NOMO-1 treated with DMSO at 0.1 percent for 48 hours (cell line): ENCODE results near the gene NTHL1.

Source experiments
- DNase-seq: peaks from one replicate; lab custom pipeline; 2025; ENCODE audit not compliant: unreplicated experiment; lab: John Stamatoyannopoulos, UW

Gene NTHL1

DNA sequence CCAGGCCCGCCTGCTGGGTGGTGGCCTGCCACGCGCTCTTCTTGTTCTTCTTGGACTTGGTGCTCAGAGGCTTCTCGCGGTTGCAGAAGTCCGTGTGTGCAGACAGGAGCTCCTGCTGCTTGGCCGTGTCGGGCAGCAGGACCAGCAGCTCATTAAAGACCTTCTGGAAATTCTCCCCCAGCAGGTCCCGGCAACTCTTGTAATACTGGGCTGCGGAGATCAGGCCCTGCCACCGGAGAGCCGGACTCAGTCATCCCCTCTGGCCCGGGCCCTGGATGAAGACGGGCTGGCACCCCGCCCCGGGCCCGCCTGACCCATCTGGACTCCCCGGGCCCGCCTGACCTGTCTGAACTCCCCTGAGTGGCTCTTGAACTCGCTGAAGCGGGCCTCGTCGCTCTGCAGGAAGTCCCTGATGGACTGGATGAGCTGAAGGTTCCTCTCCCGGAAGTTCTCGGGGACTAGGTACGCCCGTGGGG lies 49.2 kb downstream of the NTHL1 start:
- no peak for DNase-seq

DNA sequence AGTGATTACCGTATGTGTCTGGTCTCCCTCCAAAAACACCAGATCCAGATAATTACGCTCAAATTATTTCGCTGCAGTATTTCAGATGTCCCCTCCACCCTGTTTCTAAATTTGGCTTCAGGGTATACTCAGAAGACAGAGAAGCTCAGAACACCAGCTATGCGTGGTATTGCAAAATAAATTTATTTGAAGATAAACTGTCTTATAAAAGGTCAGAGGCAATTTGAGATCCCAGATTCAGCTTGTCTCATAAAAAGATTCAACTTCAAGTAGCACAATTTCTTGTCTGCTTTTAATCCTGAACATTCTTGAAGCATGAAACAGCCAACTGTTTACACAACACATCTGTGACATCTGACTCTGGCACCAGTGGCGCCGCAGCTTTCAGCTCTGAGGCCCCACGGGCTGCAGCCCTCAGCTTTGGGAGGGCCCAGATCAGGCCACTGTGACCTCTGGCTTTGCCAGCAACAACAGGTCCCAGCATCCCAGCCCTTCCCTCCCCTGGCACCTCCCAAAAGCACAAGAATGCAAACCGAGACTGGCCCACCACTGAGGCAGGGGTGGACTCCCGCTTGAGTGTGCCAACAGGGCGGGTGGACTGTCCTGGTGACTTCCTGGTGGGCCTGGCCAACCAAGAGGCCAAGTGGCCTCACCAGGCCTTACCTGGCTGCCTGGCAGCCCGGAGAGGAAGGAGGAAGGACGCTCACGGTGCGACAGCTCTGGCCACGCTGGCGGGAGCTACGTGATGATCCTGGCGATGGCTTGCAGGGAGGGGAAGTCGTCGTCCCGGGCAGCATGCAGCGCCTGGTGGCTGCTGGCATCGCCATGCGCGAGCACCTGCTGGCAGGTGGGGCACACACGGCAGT lies 49.9 kb downstream of the NTHL1 start:
- DNase-seq = no peak

DNA sequence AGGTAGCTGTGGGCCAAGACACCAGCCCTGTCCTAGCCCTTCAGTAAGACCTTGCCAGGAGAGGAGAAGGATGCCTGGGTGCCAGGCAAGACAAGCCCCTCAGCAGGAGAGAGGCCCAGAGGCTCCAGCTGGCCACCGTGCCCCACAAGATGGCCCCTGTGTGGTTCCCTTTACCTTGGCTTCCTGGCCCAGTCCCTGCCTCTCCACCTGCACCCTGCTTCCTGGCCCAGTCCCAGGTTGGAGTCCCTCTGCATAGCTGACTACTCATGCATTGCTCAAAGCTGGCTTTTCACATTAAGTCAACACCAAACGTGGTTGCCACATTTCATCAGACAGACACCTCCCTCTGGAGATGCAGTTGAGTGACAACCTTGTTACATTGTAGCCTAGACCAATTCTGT lies 53.9 kb downstream of the NTHL1 start:
- DNase-seq = no peak

DNA sequence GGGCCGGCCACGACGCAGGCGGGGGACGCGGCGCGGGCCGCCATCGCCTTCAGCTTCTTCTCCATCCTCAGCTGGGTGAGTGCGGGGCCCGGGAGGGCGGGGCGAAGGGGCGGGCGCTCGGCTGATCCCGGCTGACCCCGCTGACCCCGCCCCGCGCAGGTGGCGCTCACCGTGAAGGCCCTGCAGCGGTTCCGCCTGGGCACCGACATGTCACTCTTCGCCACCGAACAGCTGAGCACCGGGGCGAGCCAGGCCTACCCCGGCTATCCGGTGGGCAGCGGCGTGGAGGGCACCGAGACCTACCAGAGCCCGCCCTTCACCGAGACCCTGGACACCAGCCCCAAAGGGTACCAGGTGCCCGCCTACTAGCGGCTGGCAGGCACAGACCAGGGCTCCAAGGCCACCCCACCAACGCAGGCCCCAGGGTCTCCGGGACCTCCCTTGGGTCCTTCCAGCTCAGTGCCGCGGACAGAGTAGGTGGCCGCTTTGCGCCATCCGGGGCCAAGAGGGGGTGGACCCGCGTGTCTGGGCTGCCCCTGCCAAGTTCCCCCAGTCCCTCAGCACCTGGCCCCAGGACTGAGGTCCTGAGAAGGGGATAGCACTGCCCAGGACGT lies 54.8 kb downstream of the NTHL1 start:
- no peak for DNase-seq

DNA sequence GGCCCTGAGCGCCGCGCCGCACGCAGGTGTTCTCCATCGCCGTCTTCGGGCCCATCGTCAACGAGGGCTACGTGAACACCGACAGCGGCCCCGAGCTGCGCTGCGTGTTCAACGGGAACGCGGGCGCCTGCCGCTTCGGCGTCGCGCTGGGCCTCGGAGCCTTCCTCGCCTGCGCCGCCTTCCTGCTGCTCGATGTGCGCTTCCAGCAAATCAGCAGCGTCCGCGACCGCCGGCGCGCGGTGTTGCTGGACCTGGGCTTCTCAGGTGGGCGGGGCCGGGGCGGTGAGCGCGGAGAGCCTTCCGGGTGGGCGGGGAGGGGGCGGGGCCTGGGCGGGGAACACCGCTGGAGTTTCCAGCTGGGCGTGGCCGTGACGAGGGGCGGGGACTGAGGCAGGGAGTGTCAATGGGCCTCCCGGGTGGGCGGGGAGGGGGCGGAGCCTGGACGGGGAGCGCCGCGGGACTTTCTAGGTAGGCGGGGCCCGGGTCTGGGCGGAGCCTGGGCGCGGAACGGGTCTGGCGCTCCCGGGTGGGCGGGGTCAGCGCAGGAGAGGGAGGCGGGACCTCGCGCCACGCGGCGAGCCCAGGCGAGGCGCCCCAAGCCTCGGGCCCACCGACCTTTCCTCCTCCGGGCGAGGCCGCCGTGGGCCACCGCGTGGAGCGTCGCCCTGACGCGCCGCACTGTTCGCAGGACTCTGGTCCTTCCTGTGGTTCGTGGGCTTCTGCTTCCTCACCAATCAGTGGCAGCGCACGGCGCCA lies 55.5 kb downstream of the NTHL1 start:
- peak; percentile 80 for DNase-seq

DNA sequence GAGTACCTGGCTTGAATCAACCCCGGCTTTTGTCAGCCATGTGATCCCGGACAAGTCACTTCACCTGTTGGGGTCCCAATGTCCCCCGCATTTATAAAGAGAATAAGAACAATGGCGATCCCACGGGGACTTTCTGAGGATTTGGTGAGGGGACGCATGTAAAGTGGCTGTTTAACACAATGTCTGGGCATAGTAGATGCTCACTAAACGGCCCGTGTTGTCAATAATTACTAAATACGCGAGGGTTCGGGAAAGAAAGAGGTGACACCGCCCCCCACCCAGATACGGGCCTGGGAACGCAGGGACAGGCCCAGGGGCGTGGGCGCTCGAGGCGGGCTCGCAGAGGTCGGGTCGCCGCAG lies 56.1 kb downstream of the NTHL1 start:
- no peak for DNase-seq

DNA sequence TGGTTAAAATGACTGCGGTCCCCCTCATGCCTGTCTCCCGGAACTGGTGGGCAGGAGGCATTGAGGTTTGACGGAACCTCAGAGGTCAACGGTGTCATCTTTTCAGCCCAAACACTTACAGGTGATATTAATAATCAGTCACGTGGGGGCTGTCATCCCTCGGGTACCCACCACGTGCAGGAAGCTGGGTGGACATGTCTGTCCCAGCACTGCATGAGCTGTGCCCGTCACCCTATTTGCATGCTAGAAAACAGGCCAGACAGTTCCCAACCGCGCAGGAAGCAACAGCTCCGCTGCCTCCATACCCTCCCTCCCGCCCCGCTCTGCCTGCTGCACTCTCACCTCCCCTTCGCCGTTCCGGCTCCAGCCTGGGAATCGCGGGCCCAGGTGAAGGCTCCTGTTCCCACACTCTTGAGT lies 56.5 kb downstream of the NTHL1 start:
- no peak for DNase-seq

DNA sequence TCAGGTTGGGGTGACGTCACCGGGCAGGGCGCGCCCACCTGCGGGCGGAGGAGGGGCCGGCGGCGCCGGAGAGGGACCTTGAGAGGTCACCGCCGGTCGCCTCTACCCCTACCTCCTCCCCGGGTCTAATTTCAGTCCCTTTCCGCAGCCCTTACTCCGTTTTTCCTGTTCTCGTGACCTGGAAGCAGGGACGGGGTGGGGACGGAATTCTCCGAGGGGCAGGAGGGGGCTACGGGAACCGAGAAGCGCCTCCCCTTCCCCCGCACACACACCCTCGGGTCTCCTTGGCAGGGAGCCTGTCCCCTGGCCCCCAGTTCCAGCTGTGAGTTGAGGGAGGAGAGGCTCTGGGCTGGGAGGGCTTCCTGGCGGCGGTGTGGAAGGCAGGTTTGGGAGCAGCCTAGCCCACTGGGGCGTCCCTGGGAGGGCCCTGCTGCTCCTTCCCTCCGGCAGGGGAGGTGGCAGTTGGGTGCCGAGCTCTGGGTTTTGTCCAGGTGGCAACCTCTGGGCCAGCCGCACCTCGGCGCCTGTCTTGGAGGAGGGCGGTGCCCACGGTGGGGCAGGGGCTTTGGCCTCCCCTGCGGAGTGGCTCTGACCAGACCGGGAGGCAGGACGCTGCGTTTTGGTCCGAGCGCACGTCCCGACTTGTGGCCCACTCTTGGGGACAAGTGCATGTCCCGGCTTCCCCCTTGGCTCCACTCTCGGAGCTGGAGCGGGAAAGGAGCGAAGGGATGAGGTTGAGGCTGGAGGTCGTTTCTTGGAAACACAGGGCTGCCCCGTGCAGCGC lies 57.1 kb downstream of the NTHL1 start:
- no peak for DNase-seq

DNA sequence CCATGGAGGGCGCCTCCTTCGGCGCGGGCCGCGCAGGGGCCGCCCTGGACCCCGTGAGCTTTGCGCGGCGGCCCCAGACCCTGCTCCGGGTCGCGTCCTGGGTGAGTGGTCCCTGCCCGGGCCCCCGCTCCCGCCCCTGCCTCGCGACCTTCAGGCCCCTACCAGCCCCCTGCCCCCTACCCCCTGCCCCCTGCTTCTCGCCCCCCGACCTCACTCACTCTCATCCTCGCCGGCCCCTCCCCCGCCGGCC lies 57.6 kb downstream of the NTHL1 start:
- DNase-seq = no peak
